Transverse colon (tissue), 4 donors: ENCODE results near the gene PACRG. TPM values are rescaled to one million over a fixed set of nuclear protein-coding genes. Genes with fewer than 3 reads are reported as not detected.

ENCODE experiments used
- DNase-seq: peaks from one replicate; pipeline ENCODE4 v3.0.0-alpha.2; 2019
- H3K27ac ChIP-seq, 4 donors: fragments of 200-600 bp; sonication (generic); 2 replicates each; pipeline ENCODE4 v1.5.1; 2016 to 2018; ENCODE audit warnings: inconsistent platforms in 4 of 4
- H3K27me3 ChIP-seq: fragments of 200-600 bp; sonication (generic); 2 replicates; pipeline ENCODE4 v1.5.1; 2017; ENCODE audit warnings: inconsistent platforms
- H3K36me3 ChIP-seq, 4 donors: fragments of 200-600 bp; sonication (generic); 2 replicates each; pipeline ENCODE4 v1.5.1; 2017 to 2019; ENCODE audit warnings: inconsistent platforms in 4 of 4
- H3K4me1 ChIP-seq, 4 donors: fragments of 200-600 bp; sonication (generic); 2 replicates each; pipeline ENCODE4 v1.5.1; 2017 to 2020; ENCODE audit warnings: inconsistent platforms in 4 of 4
- H3K4me3 ChIP-seq, 4 donors: fragments of 200-600 bp; sonication (generic); 1 replicate in 1 of 4; 2 replicates in 3 of 4; pipeline versions ENCODE4 v1.5.1 to v1.6.1; 2017 to 2019; ENCODE audit warnings: inconsistent platforms in 4 of 4
- H3K9me3 ChIP-seq, 2 donors: fragments of 200-600 bp; sonication (generic); 2 replicates each; pipeline ENCODE4 v1.5.1; 2017 to 2019; ENCODE audit warnings: inconsistent platforms in 2 of 2
- EP300 ChIP-seq: sonication (generic); formaldehyde crosslinking; IDR thresholded peaks from one replicate; pipeline ENCODE4 v1.6.1; 2017; ENCODE audit warnings: antibody characterized with exemption, low read depth
- POLR2A ChIP-seq: fragments of 450-650 bp; IDR thresholded peaks from one replicate; pipeline ENCODE4 v1.6.1; 2016; ENCODE audit warnings: antibody characterized with exemption, mild to moderate bottlenecking, moderate library complexity
- POLR2AphosphoS5 ChIP-seq, 3 donors: sonication (generic); formaldehyde crosslinking; IDR thresholded peaks; one replicate each; pipeline ENCODE4 v1.6.1; 2016; ENCODE audit warnings: antibody characterized with exemption in 3 of 3
- WGBS, 2 donors: methylation state at CpG; one replicate each; pipeline ENCODE4 v1.1.5; 2018; ENCODE audit warnings: low coverage in 1 of 2; 5-methylcytosine and 5-hydroxymethylcytosine counted together
- in situ Hi-C, 4 donors: fragments of 200-750 bp; cut with MboI; loops; one replicate each; pipeline versions ENCODE4 v1.15.0 to v1.15.1; 2017; ENCODE audit warnings: low sequenced_read_pairs in 3 of 4, low pct_ligation_motif_present in 1 of 4, low pct_unique_long_range_greater_than_20kb in 1 of 4
- intact Hi-C: fragments of 100-400 bp; cut with DNase I; formaldehyde crosslinking; loops from one replicate; pipeline ENCODE4 v1.15.1; 2023; ENCODE audit warnings: low total_unique reads
- total RNA-seq, 4 donors: library from RNA; depleted of rRNA; stranded (reverse); fragments of >200 nt; gene quantifications; one replicate each; pipeline ENCODE4 v1.1.0, GENCODE V29; 2016
- TF ChIP-seq, protein P1 (sequence below), 5 experiments: fragments of 200-600 bp in 3 of 5; fragments of 450-650 bp in 2 of 5; sonication (generic) in 3 of 5; IDR thresholded peaks; 1 replicate in 2 of 5; 2 replicates in 3 of 5; pipeline ENCODE4 v1.5.1; 2016 to 2017; ENCODE audit warnings: antibody characterized with exemption in 5 of 5, inconsistent platforms in 3 of 5, mild to moderate bottlenecking in 2 of 5, moderate library complexity in 1 of 5

PACRG gene
- total RNA-seq, 4 donors from 2014 or later, result 1.2 to 13.8 (median 1.4) TPM; not detected in 1

DNA sequence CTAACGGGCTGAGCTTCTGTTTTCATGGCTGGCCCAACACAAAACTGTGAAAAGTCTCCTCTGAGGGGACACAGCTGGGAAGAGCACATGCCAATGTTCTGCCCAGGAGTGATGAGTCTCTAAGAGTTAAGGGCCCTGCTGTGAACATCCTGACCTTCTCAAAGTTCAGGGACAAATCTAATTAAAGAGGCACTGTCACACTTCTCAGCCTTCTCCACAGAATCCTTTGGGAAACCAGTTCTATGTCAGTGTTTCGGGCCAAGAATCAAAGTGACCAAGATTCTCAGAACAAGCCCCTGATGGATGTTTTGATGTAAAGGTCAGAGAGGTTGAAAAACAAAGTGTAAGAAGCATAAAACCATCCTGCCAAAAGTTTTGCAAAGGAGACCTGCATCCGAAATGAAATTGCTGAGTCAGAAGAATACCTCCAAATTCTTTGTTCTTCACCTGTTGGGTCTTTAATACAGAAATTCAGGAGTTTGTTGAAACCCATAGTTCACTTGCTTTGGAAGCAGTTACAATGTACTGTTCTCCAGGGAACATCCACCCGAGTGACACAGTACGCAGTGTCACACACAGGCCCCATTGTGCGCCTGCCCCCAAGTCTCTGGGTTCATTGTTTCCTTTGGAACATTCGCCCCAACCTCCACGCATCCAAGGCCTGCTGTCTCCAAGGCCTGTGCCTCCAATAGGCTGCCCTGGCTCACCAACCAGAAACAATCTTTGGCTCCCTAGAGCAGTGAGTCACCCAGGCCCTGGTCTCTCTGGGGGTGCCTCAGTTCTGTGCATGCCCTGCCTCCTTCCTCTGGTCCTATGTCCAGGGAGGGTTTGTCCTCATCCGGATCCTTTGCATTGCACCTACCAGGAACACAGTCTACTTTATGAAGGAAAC, 621.3 kb downstream of the PACRG start:
- H3K27me3 ChIP-seq, result no peaks in the 10 kb centered on the region
- no peak for DNase-seq
- H3K9me3 ChIP-seq, result no peaks in the 10 kb centered on the region
- H3K4me3 ChIP-seq, result no peak overlapping the region
- TF ChIP-seq, protein P1, sequence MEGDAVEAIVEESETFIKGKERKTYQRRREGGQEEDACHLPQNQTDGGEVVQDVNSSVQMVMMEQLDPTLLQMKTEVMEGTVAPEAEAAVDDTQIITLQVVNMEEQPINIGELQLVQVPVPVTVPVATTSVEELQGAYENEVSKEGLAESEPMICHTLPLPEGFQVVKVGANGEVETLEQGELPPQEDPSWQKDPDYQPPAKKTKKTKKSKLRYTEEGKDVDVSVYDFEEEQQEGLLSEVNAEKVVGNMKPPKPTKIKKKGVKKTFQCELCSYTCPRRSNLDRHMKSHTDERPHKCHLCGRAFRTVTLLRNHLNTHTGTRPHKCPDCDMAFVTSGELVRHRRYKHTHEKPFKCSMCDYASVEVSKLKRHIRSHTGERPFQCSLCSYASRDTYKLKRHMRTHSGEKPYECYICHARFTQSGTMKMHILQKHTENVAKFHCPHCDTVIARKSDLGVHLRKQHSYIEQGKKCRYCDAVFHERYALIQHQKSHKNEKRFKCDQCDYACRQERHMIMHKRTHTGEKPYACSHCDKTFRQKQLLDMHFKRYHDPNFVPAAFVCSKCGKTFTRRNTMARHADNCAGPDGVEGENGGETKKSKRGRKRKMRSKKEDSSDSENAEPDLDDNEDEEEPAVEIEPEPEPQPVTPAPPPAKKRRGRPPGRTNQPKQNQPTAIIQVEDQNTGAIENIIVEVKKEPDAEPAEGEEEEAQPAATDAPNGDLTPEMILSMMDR (IDR thresholded peaks at IDR 0.05), result no peak
- TF ChIP-seq EP300 (no peak), POLR2A (no peak), POLR2AphosphoS5 (IDR thresholded peaks at IDR 0.05) (no peak)
- in situ Hi-C loops (no loop called here), intact Hi-C loops (no loop called here)
- H3K36me3 ChIP-seq, result no peaks in the 10 kb centered on the region
- H3K4me1 ChIP-seq, result no peaks in the 10 kb centered on the region
- WGBS, 2 donors, result 85 to 89% methylated on average over 2 to 9 of the region's 9 CpGs
- peak overlapping the region in 2 of 4 donors; percentile 11 to 19 for H3K27ac ChIP-seq

DNA sequence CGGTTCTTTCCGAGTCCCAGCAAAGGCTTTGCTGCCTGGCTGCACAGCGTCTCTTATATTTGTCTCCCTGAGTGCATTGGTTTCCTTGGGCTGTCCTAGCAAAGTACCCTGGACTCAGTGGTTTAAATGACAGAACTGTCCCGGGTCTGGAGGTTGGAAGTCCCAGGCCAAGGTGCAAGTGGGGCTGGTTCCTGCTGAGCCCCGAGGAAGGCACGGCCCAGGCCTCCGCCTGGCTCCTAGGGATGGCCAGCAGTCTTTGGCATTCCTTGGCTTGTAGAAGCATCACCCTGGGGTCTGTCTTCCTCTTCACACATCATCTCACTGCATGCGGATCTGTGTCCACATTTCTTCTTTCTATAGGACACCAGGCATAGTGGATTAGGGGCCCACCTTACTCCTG, 621.9 kb downstream of the PACRG start:
- no peak for DNase-seq
- intact Hi-C loops, result no loop called here
- in situ Hi-C loops, result no loop called here
- TF ChIP-seq POLR2AphosphoS5 (IDR thresholded peaks at IDR 0.05), result no peak
- TF ChIP-seq EP300, result no peak
- no peak for TF ChIP-seq POLR2A
- TF ChIP-seq, protein P1 (IDR thresholded peaks at IDR 0.05), result no peak
- no peaks in the 10 kb centered on the region for H3K27me3 ChIP-seq
- WGBS, 2 donors, result 90 to 100% methylated on average over 1 to 8 of the region's 8 CpGs
- H3K4me3 ChIP-seq, result no peak overlapping the region
- no peaks in the 10 kb centered on the region for H3K4me1 ChIP-seq
- H3K36me3 ChIP-seq, result no peaks in the 10 kb centered on the region
- H3K9me3 ChIP-seq, result no peaks in the 10 kb centered on the region
- no peak overlapping the region for H3K27ac ChIP-seq

- intact Hi-C loops (no loop called here), in situ Hi-C loops (no loop called here)
- Histone ChIP-seq H3K27me3 (no peaks in the 10 kb centered on the region), H3K9me3 (no peaks in the 10 kb centered on the region), H3K36me3 (no peaks in the 10 kb centered on the region), H3K27ac (no peak overlapping the region), H3K4me1 (peaks cover 0 to 3% (median 0%) of the 10 kb centered on the region in 4 donors), H3K4me3 (no peak overlapping the region)
- WGBS, 2 donors, result 85 to 90% methylated on average over 2 to 6 of the region's 6 CpGs
- TF ChIP-seq POLR2A, result no peak
- no peak for TF ChIP-seq EP300
- TF ChIP-seq POLR2AphosphoS5 (IDR thresholded peaks at IDR 0.05), result no peak
- TF ChIP-seq, protein P1 (IDR thresholded peaks at IDR 0.05), result no peak
- no peak for DNase-seq
These were observed 623.2 kb downstream of the PACRG start for GRCh38 chr6:163351013-163351412.

DNA sequence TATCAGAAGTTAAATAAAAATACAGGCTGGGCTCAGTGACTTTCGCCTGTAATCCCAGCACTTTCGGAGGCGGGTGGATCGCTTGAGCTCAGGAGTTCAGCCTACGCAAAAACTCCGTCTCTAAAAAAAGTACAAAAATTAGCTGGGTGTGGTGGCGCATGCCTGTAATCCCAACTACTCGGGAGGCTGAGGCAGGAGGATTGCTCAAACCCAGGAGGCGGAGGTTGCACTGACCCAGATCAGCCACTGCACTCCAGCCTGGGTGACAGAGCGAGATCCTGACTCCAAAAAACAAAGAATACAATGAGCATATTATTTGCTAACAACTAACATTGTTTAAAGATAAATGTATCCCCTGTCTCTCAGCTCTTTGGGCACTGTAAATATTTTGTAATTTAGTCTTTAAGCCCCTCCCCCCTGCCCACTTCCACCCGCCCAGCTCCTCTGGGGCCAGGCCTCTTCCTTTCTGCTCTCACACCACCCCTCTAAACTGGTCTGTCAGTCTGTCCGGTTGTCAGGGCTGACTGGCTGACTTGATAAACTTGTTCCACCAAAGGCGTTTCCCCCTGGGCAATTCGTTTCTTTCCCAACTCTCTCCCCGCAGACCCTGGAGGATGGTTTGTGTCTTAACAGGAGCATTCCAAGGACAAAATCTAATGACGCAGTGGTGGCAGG, 624.4 kb downstream of the PACRG start:
- WGBS, 2 donors, result 80% methylated on average over 8 to 16 of the region's 16 CpGs
- intact Hi-C loops (no loop called here), in situ Hi-C loops (no loop called here)
- peaks cover 0 to 3% (median 0%) of the 10 kb centered on the region in 4 donors for H3K4me1 ChIP-seq
- H3K36me3 ChIP-seq, result no peaks in the 10 kb centered on the region
- no peak for DNase-seq
- no peak overlapping the region for H3K27ac ChIP-seq
- H3K9me3 ChIP-seq, result no peaks in the 10 kb centered on the region
- TF ChIP-seq POLR2A (no peak), POLR2AphosphoS5 (IDR thresholded peaks at IDR 0.05) (no peak), EP300 (no peak)
- TF ChIP-seq, protein P1 (IDR thresholded peaks at IDR 0.05), result no peak
- H3K4me3 ChIP-seq, result no peak overlapping the region
- no peaks in the 10 kb centered on the region for H3K27me3 ChIP-seq
